Transverse colon (tissue), 3 donors: ENCODE measurements around the gene TMEM235.

Experiments used
- POLR2A ChIP-seq: fragments of 450-650 bp; IDR thresholded peaks from one replicate; pipeline ENCODE4 v1.6.1; 2016; ENCODE audit warnings: antibody characterized with exemption, mild to moderate bottlenecking, moderate library complexity
- TF ChIP-seq, protein P1 (sequence below), 5 experiments: fragments of 200-600 bp in 3 of 5; fragments of 450-650 bp in 2 of 5; sonication (generic) in 3 of 5; IDR thresholded peaks; 1 replicate in 2 of 5; 2 replicates in 3 of 5; pipeline ENCODE4 v1.5.1; 2016 to 2017; ENCODE audit warnings: antibody characterized with exemption in 5 of 5, inconsistent platforms in 3 of 5, mild to moderate bottlenecking in 2 of 5, moderate library complexity in 1 of 5

DNA sequence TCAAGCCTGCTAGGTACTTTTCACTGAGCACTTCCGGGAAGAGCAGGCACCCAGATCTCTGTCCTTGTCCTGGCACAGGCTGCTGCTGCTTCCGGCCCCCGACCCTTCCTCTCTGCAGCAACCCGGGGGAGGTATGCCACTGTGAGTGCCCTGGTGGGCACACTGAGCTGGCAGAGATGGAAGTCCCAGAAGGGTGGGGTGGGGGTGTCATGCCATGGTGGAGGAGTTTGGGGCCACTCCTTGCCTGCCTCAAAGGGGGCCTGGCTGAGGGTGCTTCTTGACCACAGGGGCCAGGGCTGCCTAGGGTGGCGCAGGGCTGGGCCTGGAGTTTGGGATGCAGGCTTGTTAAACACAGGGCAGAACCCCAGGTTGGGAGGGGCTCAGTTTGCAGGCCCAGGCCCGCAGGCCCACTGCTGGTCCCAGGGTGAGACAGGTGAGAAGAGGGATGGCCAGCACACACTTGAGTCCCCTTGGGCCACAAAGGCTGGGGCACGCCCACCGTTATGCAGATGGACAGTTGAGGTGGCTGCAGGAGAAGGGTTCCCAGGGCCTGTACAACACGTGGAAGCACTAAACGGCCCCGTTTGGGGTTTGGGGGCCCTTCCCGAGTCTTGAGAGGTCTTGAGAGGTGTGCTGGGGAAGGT is 8.7 kb downstream of the TMEM235 start:
- TF ChIP-seq POLR2A = no peak
- TF ChIP-seq, protein P1, sequence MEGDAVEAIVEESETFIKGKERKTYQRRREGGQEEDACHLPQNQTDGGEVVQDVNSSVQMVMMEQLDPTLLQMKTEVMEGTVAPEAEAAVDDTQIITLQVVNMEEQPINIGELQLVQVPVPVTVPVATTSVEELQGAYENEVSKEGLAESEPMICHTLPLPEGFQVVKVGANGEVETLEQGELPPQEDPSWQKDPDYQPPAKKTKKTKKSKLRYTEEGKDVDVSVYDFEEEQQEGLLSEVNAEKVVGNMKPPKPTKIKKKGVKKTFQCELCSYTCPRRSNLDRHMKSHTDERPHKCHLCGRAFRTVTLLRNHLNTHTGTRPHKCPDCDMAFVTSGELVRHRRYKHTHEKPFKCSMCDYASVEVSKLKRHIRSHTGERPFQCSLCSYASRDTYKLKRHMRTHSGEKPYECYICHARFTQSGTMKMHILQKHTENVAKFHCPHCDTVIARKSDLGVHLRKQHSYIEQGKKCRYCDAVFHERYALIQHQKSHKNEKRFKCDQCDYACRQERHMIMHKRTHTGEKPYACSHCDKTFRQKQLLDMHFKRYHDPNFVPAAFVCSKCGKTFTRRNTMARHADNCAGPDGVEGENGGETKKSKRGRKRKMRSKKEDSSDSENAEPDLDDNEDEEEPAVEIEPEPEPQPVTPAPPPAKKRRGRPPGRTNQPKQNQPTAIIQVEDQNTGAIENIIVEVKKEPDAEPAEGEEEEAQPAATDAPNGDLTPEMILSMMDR (IDR thresholded peaks at IDR 0.05) = no peak
